Cardiac muscle cell (in vitro differentiated cells and primary cell): ENCODE data around the gene SUCLG2. TPM values are rescaled to one million over a fixed set of nuclear protein-coding genes. Genes with fewer than 3 reads are reported as not detected.

Experiments used
- DNase-seq, 2 donors: peaks; one replicate each; pipeline versions ENCODE4 v3.0.0 to v3.0.0-alpha.2; 2010 to 2017; ENCODE audit warnings: low read depth in 1 of 2, low spot score in 1 of 2
- H3K27ac ChIP-seq: fragments of 200-600 bp; sonication (generic); 2 replicates; pipeline ENCODE4 v1.5.1; 2016
- H3K27me3 ChIP-seq: fragments of 200-600 bp; sonication (generic); 2 replicates; pipeline ENCODE4 v1.6.0; 2016; ENCODE audit warnings: control low read depth
- H3K36me3 ChIP-seq: fragments of 200-600 bp; sonication (generic); 2 replicates; pipeline ENCODE4 v1.5.1; 2016; ENCODE audit warnings: control low read depth
- H3K4me1 ChIP-seq: fragments of 200-600 bp; sonication (generic); 2 replicates; pipeline ENCODE4 v1.8.1; 2017; ENCODE audit warnings: low read depth, mild to moderate bottlenecking, mixed run types
- H3K4me3 ChIP-seq: fragments of 200-600 bp; sonication (generic); 2 replicates; pipeline ENCODE4 v1.5.1; 2016; ENCODE audit warnings: mild to moderate bottlenecking
- H3K9me3 ChIP-seq: fragments of 200-600 bp; sonication (generic); 2 replicates; pipeline ENCODE4 v1.5.1; 2017; ENCODE audit warnings: low read depth, mild to moderate bottlenecking, control low read depth
- polyA plus RNA-seq: library from polyadenylated mRNA; unstranded; fragments of >200 nt; fragmentation: Nextera tagmentation; extraction: Ambion mirVana; gene quantifications from 2 replicates; pipeline ENCODE4 v1.2.1, GENCODE V29; 2016
- total RNA-seq: library from RNA; depleted of rRNA; stranded (reverse); fragments of >200 nt; gene quantifications from 2 replicates; pipeline ENCODE4 v1.2.3, GENCODE V29; 2016
- TF ChIP-seq, protein P1 (sequence below): IDR thresholded peaks from 2 replicates; pipeline ENCODE4 v1.5.1; 2012; ENCODE audit warnings: low read depth, mild to moderate bottlenecking, low read length

SUCLG2 gene
- total and polyA plus RNA-seq, 2 experiments from 2014 or later = 38.4 to 39.0 TPM

DNA sequence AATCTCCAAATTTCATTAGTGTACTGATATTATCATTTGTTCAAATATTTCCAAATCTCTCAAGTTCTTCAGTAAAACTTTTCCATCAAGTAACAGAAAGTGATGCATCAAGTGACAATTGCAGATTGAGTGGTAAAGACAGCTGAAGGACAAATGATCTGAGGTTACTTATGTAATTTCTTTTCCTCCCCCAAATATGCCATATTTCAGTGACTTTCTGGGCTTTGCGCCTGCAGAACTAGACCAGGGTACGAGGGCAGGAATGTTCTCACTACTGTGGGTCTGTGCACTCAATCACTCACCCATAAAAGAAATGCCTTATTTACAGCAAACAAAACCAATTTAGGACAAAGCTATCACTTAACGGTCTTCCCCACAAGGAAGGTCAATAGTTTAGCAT, 4.7 kb downstream of the SUCLG2 start:
- Histone ChIP-seq H3K27ac (no peak overlapping the region), H3K36me3 (no peaks in the 10 kb centered on the region), H3K4me1 (peaks cover 9% of the 10 kb centered on the region), H3K9me3 (no peaks in the 10 kb centered on the region), H3K27me3 (no peaks in the 10 kb centered on the region), H3K4me3 (no peak overlapping the region)
- TF ChIP-seq, protein P1, sequence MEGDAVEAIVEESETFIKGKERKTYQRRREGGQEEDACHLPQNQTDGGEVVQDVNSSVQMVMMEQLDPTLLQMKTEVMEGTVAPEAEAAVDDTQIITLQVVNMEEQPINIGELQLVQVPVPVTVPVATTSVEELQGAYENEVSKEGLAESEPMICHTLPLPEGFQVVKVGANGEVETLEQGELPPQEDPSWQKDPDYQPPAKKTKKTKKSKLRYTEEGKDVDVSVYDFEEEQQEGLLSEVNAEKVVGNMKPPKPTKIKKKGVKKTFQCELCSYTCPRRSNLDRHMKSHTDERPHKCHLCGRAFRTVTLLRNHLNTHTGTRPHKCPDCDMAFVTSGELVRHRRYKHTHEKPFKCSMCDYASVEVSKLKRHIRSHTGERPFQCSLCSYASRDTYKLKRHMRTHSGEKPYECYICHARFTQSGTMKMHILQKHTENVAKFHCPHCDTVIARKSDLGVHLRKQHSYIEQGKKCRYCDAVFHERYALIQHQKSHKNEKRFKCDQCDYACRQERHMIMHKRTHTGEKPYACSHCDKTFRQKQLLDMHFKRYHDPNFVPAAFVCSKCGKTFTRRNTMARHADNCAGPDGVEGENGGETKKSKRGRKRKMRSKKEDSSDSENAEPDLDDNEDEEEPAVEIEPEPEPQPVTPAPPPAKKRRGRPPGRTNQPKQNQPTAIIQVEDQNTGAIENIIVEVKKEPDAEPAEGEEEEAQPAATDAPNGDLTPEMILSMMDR = no peak
- DNase-seq = no peak

DNA sequence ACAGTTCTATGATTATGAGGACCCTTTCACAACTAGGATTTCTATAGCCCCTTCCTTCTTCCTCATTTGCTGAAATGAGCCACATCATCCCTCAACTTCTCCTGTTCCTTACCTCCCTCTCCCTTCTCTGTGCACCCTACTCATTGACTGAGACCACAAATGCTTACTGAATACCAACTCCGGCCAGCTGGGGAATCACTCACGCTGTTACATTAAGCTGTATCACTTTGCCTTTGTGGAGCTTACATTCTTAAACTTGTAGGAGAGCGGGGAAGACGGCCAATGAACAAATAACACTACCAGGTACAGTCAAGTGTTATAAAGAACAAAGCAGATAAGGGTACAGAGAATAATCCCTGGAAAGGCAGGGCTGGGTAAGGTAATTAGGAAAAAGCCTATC, 5.7 kb downstream of the SUCLG2 start:
- DNase-seq = no peak
- Histone ChIP-seq H3K27ac (no peak overlapping the region), H3K4me3 (no peak overlapping the region), H3K4me1 (peaks cover 9% of the 10 kb centered on the region), H3K36me3 (no peaks in the 10 kb centered on the region), H3K27me3 (no peaks in the 10 kb centered on the region), H3K9me3 (no peaks in the 10 kb centered on the region)
- TF ChIP-seq, protein P1 = no peak

DNA sequence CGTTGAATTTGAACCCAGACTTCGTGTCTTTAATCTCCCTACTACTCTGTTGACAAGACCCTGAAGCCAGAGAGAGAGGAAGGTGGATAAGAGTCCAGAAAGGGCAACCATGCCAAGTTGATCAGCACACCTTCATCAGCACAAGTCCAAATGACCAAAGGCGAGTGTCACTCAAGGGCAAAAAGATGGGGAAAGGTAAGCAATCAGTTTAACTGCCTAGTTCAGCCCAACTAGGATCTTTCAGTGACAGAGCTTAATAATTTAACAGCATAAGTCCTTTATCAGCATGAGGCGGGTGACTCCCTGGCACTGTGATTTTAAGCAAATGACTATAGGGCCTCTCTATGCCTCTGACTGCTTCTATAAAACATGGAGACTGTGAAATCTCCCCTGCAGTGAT, 6.2 kb downstream of the SUCLG2 start:
- Histone ChIP-seq H3K4me1 (peaks cover 6% of the 10 kb centered on the region), H3K27ac (no peak overlapping the region), H3K27me3 (no peaks in the 10 kb centered on the region), H3K9me3 (no peaks in the 10 kb centered on the region), H3K36me3 (no peaks in the 10 kb centered on the region), H3K4me3 (no peak overlapping the region)
- TF ChIP-seq, protein P1 = no peak
- no peak for DNase-seq

DNA sequence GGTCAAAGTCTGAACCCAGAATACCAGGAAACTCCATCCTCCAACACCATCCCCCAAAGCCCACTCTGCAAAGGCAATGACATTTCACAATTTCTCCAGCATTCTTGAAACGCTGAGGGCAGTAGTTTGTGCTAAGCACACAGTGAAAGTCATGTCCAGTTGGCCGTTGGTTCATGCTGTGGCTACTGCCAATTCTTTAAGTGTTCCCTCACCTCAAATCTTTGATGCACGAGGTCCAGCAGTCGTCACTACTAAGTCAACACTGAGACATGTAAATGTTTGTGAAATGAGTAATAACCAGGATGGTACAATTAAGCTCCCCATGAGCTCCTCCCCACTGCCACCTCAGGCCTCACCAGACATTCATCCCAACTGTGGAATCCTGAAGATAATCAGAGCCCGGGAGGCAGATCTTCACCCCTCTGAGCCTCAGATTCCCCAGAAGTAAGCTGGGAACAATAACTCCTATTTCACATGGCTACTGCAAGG, 7.0 kb downstream of the SUCLG2 start:
- peaks cover 3% of the 10 kb centered on the region for H3K4me1 ChIP-seq
- H3K27ac ChIP-seq = no peak overlapping the region
- peak in 1 of 2 donors; percentile 93 for DNase-seq
- TF ChIP-seq, protein P1 = no peak
- no peaks in the 10 kb centered on the region for H3K27me3 ChIP-seq
- H3K4me3 ChIP-seq = no peak overlapping the region
- no peaks in the 10 kb centered on the region for H3K36me3 ChIP-seq
- no peaks in the 10 kb centered on the region for H3K9me3 ChIP-seq

DNA sequence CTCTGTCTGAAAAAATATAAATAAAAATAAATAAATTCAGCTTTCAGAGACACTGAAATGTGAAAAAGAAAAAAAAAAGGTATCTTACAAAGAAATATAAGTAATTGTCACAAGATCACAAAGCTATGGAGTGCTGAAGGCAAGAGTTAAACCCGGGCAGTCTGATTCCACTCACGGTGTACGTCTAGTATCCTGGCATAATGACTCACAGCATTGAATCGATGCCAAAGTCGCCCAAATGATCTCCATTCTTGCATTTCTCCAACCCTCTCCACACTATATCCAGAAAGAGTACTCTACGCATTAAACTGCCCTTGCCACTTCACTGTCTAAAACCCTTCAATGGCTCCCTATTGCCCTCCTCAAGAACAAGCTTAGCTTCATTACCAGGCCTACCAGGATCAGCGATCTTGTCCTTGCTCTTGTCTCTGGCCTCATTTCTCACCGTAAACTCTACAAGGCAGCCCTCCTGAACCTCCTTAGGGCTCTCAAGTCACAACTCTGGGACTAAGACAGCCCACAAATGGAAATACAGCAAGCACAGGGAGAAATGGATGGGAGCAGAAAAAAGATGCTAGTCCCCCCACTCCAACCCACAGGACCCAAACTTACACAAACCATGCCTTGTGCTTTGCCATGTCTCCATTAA, 7.7 kb downstream of the SUCLG2 start:
- no peak overlapping the region for H3K27ac ChIP-seq
- H3K9me3 ChIP-seq = no peaks in the 10 kb centered on the region
- DNase-seq = peak in 1 of 2 donors; percentile 43
- no peak overlapping the region for H3K4me3 ChIP-seq
- TF ChIP-seq, protein P1 = no peak
- no peaks in the 10 kb centered on the region for H3K36me3 ChIP-seq
- H3K27me3 ChIP-seq = no peaks in the 10 kb centered on the region
- peaks cover 3% of the 10 kb centered on the region for H3K4me1 ChIP-seq
